Upper lobe of left lung (tissue), 4 donors: ENCODE measurements around the gene KANSL1.
"Not testable (repeated sequence)": the region's sequence is repeated elsewhere in the genome, so short reads cannot be mapped to it uniquely, and the experiment has no call there.

Experiments
- EP300 ChIP-seq, 4 donors: sonication (generic); formaldehyde crosslinking; IDR thresholded peaks; one replicate each; pipeline ENCODE4 v1.5.1; 2017; ENCODE audit warnings: antibody characterized with exemption in 4 of 4, control low read depth in 2 of 4
- POLR2A ChIP-seq, 4 donors: fragments of 450-650 bp; IDR thresholded peaks; one replicate each; pipeline ENCODE4 v1.5.1; 2016 to 2017; ENCODE audit warnings: antibody characterized with exemption in 4 of 4, mild to moderate bottlenecking in 2 of 4
- POLR2AphosphoS5 ChIP-seq, 2 donors: sonication (generic); formaldehyde crosslinking; IDR thresholded peaks; one replicate each; pipeline ENCODE4 v1.5.1; 2017; ENCODE audit warnings: antibody characterized with exemption in 2 of 2
- TF ChIP-seq, protein P1 (sequence below), 6 experiments: fragments of 450-650 bp in 4 of 6; fragments of 200-600 bp in 2 of 6; sonication (generic) in 2 of 6; IDR thresholded peaks; one replicate each; pipeline ENCODE4 v1.5.1; 2016 to 2019; ENCODE audit warnings: antibody characterized with exemption in 6 of 6

- TF ChIP-seq, protein P1, sequence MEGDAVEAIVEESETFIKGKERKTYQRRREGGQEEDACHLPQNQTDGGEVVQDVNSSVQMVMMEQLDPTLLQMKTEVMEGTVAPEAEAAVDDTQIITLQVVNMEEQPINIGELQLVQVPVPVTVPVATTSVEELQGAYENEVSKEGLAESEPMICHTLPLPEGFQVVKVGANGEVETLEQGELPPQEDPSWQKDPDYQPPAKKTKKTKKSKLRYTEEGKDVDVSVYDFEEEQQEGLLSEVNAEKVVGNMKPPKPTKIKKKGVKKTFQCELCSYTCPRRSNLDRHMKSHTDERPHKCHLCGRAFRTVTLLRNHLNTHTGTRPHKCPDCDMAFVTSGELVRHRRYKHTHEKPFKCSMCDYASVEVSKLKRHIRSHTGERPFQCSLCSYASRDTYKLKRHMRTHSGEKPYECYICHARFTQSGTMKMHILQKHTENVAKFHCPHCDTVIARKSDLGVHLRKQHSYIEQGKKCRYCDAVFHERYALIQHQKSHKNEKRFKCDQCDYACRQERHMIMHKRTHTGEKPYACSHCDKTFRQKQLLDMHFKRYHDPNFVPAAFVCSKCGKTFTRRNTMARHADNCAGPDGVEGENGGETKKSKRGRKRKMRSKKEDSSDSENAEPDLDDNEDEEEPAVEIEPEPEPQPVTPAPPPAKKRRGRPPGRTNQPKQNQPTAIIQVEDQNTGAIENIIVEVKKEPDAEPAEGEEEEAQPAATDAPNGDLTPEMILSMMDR (IDR thresholded peaks at IDR 0.05): not testable (repeated sequence)
- not testable (repeated sequence) for TF ChIP-seq POLR2A, EP300, POLR2AphosphoS5 (IDR thresholded peaks at IDR 0.05)
Observed at GRCh38 chr17:46183383-46183782, 9.8 kb downstream of the KANSL1 start.
